Colonic mucosa (tissue), 2 donors: ENCODE results near the gene PCYT1B. TPM values are rescaled to one million over a fixed set of nuclear protein-coding genes. Genes with fewer than 3 reads are reported as not detected.

Experiments used
- total RNA-seq, 2 donors: library from RNA; stranded (reverse); fragmentation: NEBNext Ultra II Directional in 1 of 2; extraction: Animal tissue kit (Norgen Biotek cat#: 25700) in 1 of 2; gene quantifications; one replicate each; pipeline ENCODE4 v1.2.1, GENCODE V29; 2021
- donor health status: DM: no; HTN: no; CAD: no.
- donor health status: DM: no; HTN: no; CAD: no.

Gene PCYT1B
- total RNA-seq, 2 donors from 2014 or later: 0.24 to 0.30 TPM

Other genes starting within 250 kb of the PCYT1B start
- gene PDK3, start 182.1 kb downstream of the PCYT1B start, total RNA-seq: 10 to 100 TPM; 18.5 to 37.7 TPM
- gene POLA1, start 46.6 kb upstream of the PCYT1B start, total RNA-seq: 10 to 100 TPM in 1 of 2 donors, 1 to 10 TPM in 1; 7.9 to 19.6 TPM